HepG2 (cell line): ENCODE results near the gene PROC. TPM values are rescaled to one million over a fixed set of nuclear protein-coding genes. Genes with fewer than 3 reads are reported as not detected.

ENCODE experiments used
- ARNT2 ChIP-seq: sonication (generic); formaldehyde crosslinking; IDR thresholded peaks from 2 replicates; pipeline ENCODE4 v1.8.0; 2022; ENCODE audit warnings: mild to moderate bottlenecking, low read depth, missing genetic modification reagents, moderate library complexity
- EEA1 ChIP-seq: sonication (generic); formaldehyde crosslinking; IDR thresholded peaks from 2 replicates; pipeline ENCODE4 v1.5.1; 2020; ENCODE audit warnings: mild to moderate bottlenecking, missing genetic modification reagents, borderline replicate concordance
- NFE2L1 ChIP-seq: sonication (generic); formaldehyde crosslinking; IDR thresholded peaks from 2 replicates; pipeline ENCODE4 v1.4.0; 2020; ENCODE audit warnings: missing genetic modification reagents, mild to moderate bottlenecking, borderline replicate concordance
- NKX3-1 ChIP-seq: sonication (generic); formaldehyde crosslinking; IDR thresholded peaks from 2 replicates; pipeline ENCODE4 v1.5.0; 2020; ENCODE audit warnings: missing genetic modification reagents
- PAF1 ChIP-seq: IDR thresholded peaks from 2 replicates; pipeline ENCODE4 v1.6.1; 2016; ENCODE audit warnings: missing genetic modification reagents, missing compliant biosample characterization
- ZBTB38 ChIP-seq: sonication (generic); formaldehyde crosslinking; IDR thresholded peaks from 2 replicates; pipeline ENCODE4 v1.5.1; 2020; ENCODE audit warnings: mild to moderate bottlenecking, missing genetic modification reagents
- ZNF274 ChIP-seq: sonication (generic); formaldehyde crosslinking; IDR thresholded peaks from 2 replicates; pipeline ENCODE4 v1.5.1; 2020; ENCODE audit warnings: mild to moderate bottlenecking, missing genetic modification reagents
- ZNF761 ChIP-seq: sonication (generic); formaldehyde crosslinking; conservative IDR thresholded peaks from 2 replicates; pipeline ENCODE4 v1.4.0; 2020; ENCODE audit warnings: mild to moderate bottlenecking, missing genetic modification reagents
- polyA plus RNA-seq, 8 experiments: library from polyadenylated mRNA; depleted of rRNA in 3 of 8; stranded (reverse) in 7 of 8; unstranded in 1 of 8; fragments of >200 nt; fragmentation: Illumina TruSeq in 4 of 8; extraction: Trizol in 4 of 8; gene quantifications; 2 replicates each; pipeline versions ENCODE4 v1.2.1 to v1.2.3, GENCODE V29; 2011 to 2016; ENCODE audit warnings: low read depth in 4 of 8, missing spikeins in 1 of 8, mixed read lengths in 1 of 8; ENCODE audit not compliant: insufficient read depth in 1 of 8
- total RNA-seq, 5 experiments: library from RNA; depleted of rRNA; stranded (reverse); fragments of >200 nt; fragmentation: Illumina TruSeq; extraction: Trizol; gene quantifications; 2 replicates each; pipeline ENCODE4 v1.2.3, GENCODE V29; 2016; ENCODE audit warnings: low read depth in 1 of 5
- TF ChIP-seq, protein P1 (sequence below): sonication (generic); formaldehyde crosslinking; IDR thresholded peaks from 2 replicates; pipeline ENCODE4 v1.4.0; 2020; ENCODE audit warnings: mild to moderate bottlenecking, missing genetic modification reagents
- TF ChIP-seq, protein P2 (sequence below): sonication (generic); formaldehyde crosslinking; IDR thresholded peaks from 2 replicates; pipeline ENCODE4 v1.4.0; 2020; ENCODE audit warnings: low read depth, mild to moderate bottlenecking, missing genetic modification reagents
- TF ChIP-seq, protein P3 (sequence below): sonication (generic); formaldehyde crosslinking; IDR thresholded peaks from 2 replicates; pipeline ENCODE4 v1.5.1; 2020; ENCODE audit warnings: mild to moderate bottlenecking, moderate library complexity, missing genetic modification reagents
- TF ChIP-seq, protein P4 (sequence below): IDR thresholded peaks from 2 replicates; pipeline ENCODE4 v1.6.1; 2012; ENCODE audit warnings: inconsistent platforms
- TF ChIP-seq, protein P5 (sequence below): sonication (generic); formaldehyde crosslinking; IDR thresholded peaks from 2 replicates; pipeline ENCODE4 v1.4.0; 2020; ENCODE audit warnings: missing genetic modification reagents

Gene PROC
- total and polyA plus RNA-seq, 2 of the 13 experiments (the other 11 are each of a cell fraction or from before 2014, with no cell fraction given), result 134 to 185 TPM

DNA sequence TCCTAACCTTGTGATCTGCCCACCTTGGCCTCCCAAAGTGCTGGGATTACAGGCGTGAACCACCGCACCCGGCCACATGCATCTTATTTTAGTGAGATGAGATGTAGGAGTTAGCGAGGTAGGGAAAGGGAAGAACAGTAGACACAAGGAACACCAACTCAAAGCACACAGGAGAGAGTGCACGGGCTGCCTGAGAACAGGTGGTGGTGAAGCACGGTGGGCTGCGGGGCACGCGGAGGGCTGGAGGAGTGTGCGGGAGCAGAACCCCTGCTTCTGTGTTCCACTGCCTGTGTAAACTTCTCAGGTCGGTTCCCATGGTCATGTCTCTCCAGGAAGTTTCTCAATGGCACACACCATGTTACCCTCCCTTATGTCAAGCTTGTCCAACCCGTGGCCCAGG lies 38.7 kb downstream of the PROC start (continued):
- TF ChIP-seq, protein P1, sequence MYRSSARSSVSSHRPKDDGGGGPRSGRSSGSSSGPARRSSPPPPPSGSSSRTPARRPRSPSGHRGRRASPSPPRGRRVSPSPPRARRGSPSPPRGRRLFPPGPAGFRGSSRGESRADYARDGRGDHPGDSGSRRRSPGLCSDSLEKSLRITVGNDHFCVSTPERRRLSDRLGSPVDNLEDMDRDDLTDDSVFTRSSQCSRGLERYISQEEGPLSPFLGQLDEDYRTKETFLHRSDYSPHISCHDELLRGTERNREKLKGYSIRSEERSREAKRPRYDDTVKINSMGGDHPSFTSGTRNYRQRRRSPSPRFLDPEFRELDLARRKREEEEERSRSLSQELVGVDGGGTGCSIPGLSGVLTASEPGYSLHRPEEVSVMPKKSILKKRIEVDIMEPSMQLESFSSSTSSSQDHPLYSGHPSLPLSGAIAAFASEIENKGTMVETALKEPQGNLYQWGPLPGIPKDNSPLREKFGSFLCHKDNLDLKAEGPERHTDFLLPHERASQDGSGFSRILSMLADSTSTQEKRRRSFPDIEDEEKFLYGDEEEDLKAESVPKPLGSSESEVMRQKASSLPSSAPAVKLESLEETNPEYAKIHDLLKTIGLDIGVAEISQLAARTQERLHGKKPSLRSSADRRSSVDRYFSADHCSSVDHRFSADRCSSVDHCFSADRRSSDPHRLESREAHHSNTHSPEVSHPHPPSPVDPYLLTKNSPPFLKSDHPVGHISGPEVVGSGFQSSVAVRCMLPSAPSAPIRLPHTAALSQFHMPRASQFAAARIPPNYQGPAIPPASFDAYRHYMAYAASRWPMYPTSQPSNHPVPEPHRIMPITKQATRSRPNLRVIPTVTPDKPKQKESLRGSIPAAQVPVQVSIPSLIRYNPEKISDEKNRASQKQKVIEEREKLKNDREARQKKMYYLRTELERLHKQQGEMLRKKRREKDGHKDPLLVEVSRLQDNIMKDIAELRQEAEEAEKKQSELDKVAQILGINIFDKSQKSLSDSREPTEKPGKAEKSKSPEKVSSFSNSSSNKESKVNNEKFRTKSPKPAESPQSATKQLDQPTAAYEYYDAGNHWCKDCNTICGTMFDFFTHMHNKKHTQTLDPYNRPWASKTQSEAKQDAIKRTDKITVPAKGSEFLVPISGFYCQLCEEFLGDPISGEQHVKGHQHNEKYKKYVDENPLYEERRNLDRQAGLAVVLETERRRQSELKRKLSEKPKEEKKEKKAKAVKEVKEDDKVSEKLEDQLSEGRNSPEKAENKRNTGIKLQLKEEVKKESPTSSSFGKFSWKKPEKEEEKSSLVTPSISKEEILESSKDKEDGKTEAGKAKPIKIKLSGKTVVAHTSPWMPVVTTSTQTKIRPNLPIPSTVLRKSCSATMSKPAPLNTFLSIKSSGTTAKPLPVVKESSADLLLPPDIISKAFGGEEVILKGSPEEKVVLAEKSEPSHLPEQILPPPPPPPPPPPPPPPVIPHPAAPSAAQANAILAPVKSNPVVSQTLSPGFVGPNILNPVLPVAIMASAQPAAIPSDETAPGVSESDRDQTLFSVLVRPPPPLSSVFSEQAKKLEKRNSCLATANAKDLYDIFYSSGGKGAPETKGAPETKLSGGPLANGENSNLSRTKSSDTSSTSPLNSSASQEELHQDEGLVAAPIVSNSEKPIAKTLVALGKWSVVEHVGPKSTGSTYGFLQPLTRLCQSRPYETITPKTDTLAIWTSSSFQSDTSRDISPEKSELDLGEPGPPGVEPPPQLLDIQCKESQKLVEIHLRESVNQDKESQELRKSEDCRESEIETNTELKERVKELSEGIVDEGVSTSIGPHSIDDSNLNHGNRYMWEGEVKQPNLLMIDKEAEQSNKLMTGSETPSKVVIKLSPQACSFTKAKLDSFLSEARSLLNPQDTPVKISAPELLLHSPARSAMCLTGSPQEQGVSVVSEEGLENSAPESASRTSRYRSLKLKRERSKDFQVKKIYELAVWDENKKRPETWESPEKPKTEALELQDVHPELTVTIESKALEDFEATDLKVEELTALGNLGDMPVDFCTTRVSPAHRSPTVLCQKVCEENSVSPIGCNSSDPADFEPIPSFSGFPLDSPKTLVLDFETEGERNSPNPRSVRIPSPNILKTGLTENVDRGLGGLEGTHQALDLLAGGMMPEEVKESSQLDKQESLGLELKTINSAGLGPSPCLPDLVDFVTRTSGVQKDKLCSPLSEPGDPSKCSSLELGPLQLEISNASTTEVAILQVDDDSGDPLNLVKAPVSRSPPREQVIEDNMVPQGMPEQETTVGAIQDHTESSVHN (CRISPR knock-in tag), result 0 out of 2 replicates have a peak, but pooled peaks have one; percentile 31
- TF ChIP-seq, protein P2, sequence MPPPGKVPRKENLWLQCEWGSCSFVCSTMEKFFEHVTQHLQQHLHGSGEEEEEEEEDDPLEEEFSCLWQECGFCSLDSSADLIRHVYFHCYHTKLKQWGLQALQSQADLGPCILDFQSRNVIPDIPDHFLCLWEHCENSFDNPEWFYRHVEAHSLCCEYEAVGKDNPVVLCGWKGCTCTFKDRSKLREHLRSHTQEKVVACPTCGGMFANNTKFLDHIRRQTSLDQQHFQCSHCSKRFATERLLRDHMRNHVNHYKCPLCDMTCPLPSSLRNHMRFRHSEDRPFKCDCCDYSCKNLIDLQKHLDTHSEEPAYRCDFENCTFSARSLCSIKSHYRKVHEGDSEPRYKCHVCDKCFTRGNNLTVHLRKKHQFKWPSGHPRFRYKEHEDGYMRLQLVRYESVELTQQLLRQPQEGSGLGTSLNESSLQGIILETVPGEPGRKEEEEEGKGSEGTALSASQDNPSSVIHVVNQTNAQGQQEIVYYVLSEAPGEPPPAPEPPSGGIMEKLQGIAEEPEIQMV, result 0 out of 2 replicates have a peak, but pooled peaks have one; percentile 37
- TF ChIP-seq ZBTB38 (CRISPR knock-in tag) (peak; percentile 91), EEA1 (CRISPR knock-in tag) (0 out of 2 replicates have a peak, but pooled peaks have one; percentile 56), ZNF274 (CRISPR knock-in tag) (0 out of 2 replicates have a peak, but pooled peaks have one; percentile 35), ARNT2 (CRISPR knock-in tag) (no peak), NFE2L1 (no peak), PAF1 (no peak), NKX3-1 (no peak), ZNF761 (CRISPR knock-in tag) (no peak)
- TF ChIP-seq, protein P3, sequence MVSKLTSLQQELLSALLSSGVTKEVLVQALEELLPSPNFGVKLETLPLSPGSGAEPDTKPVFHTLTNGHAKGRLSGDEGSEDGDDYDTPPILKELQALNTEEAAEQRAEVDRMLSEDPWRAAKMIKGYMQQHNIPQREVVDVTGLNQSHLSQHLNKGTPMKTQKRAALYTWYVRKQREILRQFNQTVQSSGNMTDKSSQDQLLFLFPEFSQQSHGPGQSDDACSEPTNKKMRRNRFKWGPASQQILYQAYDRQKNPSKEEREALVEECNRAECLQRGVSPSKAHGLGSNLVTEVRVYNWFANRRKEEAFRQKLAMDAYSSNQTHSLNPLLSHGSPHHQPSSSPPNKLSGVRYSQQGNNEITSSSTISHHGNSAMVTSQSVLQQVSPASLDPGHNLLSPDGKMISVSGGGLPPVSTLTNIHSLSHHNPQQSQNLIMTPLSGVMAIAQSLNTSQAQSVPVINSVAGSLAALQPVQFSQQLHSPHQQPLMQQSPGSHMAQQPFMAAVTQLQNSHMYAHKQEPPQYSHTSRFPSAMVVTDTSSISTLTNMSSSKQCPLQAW (CRISPR knock-in tag), result 0 out of 2 replicates have a peak, but pooled peaks have one; percentile 33
- TF ChIP-seq, protein P4, sequence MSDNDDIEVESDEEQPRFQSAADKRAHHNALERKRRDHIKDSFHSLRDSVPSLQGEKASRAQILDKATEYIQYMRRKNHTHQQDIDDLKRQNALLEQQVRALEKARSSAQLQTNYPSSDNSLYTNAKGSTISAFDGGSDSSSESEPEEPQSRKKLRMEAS, result 0 out of 2 replicates have a peak, but pooled peaks have one; percentile 15
- TF ChIP-seq, protein P5, sequence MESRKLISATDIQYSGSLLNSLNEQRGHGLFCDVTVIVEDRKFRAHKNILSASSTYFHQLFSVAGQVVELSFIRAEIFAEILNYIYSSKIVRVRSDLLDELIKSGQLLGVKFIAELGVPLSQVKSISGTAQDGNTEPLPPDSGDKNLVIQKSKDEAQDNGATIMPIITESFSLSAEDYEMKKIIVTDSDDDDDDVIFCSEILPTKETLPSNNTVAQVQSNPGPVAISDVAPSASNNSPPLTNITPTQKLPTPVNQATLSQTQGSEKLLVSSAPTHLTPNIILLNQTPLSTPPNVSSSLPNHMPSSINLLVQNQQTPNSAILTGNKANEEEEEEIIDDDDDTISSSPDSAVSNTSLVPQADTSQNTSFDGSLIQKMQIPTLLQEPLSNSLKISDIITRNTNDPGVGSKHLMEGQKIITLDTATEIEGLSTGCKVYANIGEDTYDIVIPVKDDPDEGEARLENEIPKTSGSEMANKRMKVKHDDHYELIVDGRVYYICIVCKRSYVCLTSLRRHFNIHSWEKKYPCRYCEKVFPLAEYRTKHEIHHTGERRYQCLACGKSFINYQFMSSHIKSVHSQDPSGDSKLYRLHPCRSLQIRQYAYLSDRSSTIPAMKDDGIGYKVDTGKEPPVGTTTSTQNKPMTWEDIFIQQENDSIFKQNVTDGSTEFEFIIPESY (CRISPR knock-in tag), result 0 out of 2 replicates have a peak, but pooled peaks have one; percentile 28
